NCI-H187 (cell line): ENCODE results near the gene CLSTN1.
"Not testable (repeated sequence)": the region's sequence is repeated elsewhere in the genome, so short reads cannot be mapped to it uniquely, and the experiment has no call there.

Experiments
- DNase-seq, 2 experiments: peaks; one replicate each; lab custom pipeline; 2025; lab: John Stamatoyannopoulos, UW

Gene CLSTN1

DNA sequence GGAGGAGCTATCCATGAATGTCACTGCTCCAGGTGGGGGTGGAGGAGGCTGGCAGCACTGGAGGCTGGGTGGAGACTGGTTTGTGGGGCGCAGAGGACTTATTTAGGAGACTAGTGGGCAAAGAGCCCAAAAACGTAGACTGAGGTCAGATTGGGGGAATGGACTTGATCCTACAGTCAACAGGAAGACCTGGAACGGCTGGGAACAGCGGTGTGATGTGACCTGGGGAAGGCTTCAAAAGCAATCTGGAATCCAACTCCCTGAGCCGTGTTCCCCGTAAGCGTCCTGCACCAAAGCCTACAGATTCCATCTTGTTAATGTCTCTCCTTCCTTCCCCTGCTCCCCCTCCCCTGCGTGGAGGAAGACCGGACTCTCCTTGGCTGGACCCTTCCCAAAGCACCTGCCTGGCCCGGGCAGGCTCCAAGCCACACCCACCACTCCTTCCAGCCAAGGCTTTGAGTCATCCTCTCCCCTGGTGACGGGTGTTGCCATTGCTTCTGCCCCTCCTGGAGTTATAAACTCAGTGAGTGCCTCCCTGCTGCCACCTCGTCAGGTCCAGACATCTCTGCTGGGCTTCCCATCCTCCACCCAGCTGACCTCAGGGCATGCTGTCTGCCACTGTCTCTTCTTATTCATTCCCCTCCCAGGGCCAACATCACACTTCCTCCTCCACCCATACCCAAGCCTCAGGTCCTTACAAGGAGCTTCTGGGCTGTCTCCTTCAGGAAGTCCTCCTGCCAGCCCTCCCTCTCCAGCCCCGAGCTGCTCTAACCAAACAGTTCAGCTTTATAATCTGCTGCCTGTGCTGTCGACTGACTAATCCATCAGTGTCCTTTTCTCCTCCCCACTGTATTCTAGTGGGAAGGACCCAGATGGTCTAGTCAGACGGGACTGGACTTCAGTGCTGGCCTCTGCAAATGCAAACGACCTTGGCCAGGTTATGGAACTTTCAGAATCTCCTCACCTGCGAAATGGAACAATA, 1.6 kb upstream of the CLSTN1 start:
- peak in 1 of 2 experiments; percentile 19 for DNase-seq

DNA sequence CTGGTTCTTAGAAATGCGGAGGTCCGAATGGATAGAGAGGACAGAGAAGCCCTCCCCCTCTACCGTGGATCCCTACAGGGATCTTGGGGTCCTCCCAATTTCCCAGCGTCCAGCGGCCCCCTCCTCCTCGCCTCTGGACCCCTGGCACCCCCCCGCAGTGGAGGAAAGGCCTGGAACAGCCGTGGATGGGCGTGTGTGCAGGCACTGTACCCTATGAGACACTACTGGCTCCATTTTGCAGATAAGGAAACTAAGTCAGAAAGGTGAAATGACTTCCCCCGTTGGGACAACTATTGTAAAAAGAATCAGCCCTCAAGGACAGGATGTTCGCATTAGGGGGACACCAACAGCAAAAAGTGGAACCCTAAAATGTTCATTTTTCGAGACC, 931 bp upstream of the CLSTN1 start:
- DNase-seq, result no peak

DNA sequence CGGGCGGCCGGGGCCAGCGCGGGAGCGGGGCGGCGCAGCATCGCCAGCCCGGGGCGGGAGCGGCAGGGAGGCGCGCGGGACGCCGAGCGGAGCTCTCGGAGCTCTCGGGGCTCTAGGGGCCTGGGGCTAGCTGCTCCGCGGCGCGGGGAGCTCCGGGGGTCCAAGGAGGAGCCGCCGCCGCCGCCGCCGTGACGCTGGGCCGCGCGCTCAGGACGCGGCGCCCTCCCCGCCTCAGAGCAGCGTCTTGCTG, 147 bp downstream of the CLSTN1 start:
- no peak for DNase-seq

DNA sequence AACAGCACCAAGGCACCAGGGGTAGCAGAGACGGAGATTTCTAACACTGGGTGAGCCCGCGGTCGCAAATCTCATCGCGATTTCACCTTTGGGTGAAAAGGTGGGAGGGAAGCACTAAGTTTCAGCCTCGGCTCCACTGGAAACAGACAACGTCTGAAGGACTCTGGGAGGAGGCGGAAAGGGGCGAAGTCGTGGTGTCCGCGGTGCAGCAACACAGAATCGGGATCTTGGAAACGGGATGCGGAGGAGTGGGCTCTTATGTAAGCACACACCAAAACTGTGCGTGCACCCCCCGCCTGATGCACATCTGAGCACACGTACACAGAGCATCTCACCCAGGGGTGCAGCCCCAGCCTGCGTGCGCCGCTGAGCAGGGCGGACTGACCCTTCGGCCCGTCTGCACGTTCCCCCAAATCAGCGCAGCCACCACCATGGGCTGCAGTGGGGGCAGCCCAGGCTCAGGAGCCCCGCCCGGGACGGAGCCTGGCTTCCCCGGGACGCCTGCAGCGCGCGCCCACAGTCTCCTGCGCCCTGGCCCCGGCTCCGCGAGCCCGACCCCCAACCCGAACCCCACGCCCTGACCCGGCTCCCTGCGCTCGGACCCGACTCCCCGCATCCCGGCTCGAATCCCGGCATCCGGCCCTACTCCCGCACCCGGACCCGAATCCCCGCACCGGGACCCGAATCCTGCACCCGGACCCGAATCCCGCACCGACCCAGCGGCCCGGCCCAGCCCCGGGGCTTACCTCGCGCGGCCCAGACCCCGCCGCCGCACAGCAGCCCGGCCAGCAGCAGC, 670 bp downstream of the CLSTN1 start:
- DNase-seq, result no peak

DNA sequence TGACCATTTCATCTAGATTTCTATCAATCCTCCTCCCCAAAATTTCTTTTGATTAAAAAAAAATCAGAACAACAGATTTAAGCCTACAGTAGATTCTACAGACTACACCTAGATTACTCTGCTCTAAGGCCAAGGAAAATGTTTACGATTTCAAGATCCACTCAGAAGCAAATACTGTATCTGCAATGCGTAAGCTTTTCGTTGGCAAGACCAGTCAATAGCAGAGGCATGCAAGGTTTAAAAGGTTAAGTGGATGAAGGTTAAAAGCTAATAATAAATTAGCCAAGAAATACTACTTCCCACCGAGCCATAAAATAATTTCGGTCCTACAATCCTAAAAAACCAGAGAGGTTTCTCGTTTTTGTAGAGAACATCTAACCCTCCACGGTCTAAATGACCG, 1.3 kb downstream of the CLSTN1 start:
- no peak for DNase-seq

DNA sequence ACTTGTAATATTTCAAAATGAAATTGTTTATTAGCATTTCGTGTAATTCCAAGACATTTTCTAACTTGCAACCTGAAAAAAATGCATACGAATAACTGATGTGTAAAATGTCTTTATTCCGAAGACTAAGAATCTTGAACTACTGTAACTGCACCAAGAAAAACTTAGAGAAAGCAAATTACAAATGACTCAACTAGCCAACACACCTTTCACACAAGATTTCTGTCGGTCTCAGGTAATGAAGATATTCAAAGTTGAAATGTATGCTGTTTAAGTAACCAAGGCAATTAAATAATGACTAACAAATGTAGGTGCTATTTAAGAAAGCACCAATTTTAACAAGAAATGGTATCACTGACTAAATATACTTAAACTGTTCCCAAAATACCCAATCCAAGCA, 2.1 kb downstream of the CLSTN1 start:
- no peak for DNase-seq

DNA sequence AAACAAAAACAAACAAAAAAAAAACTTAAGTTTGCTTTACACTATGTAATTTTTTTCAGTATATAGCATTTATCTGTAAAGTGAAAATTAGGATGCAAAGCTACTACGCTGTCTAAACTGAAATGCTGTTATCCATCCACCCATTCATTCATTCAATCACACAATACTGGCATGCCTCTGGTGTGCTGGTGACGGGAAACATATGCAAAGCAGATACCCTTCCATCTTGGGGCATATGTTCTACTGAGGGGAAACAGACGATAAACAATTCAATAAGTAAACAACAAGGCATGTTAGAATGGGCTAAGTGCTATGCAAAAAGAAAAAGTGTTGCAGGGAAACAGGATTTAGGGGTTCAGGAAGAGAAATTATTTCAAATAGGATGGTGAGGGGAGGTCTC, 3.2 kb downstream of the CLSTN1 start:
- no peak for DNase-seq

DNA sequence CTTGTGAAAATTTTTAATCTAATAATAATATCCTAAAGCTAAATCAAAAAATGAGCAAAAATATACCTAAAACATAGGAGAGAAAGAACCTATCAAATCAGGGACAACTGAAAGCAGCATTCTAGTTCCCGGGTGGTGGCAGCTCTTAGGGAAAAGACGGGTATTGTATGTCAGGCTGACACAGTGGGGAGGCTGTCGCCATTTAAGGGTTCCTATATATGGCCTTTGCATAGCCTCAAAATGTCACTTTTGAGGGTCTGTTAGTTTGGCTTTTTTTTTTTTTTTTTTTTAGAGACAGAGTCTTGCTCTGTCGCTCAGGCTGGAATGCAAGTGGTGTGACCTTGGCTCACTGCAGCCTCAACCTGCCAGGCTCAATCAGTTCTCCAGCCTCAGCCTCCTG, 6.0 kb downstream of the CLSTN1 start:
- no peak for DNase-seq

DNA sequence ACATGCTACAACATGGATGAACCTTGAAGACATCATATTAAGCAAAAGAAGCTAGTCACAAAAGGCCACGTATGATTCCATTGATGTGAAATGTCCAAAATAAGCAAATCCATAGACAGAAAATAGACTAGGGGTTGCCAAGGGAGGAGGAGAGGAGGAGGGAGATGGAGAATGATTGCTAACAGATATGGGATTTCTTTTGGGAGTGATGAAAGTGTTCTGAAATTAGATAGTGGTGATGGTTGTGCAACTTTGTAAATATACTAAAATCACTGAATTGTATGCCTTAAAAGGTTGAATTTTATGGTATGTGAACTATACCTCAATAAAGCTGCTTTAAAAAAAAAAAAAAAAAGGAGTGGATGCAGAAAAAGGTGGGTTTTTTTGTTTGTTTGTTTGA, 7.6 kb downstream of the CLSTN1 start:
- no peak for DNase-seq

DNA sequence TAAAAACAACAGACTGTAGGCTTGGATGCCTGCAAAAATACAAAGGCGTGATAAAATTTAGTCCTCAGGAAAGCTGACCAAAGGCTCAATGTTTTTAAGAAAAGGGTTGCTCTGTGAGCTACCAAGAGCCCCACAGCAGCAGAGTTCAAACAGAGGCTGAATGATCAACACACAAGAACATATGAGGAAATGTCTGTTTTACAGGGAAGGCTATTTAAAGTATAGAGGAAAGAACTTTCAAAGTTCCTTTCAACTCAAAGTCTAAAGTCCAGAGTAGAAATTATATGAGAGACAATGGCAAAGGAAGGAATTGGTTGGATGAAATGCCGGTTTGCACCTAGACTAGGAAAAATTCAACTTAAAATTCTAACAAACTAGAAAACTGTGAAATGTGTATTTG, 8.6 kb downstream of the CLSTN1 start:
- no peak for DNase-seq

DNA sequence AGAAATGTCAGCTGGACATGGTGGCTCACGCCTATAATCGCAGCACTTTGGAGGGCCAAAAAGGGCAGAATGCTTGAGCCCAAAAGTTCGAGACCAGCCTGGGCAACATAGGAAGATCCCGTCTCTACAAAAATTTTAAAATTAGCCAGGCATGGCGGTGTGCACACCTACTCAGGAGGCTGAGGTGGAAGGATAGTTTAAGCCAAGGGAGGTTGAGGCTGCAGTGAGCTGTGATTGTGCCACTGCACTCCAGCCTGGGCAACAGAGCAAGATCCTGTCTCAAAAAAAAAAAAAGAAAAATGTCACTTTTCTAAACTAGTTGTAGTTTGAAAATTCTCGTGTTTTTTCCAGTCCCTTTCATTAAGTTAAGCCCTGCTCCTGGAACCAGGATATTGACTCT, 9.1 kb downstream of the CLSTN1 start:
- DNase-seq, result no peak

DNA sequence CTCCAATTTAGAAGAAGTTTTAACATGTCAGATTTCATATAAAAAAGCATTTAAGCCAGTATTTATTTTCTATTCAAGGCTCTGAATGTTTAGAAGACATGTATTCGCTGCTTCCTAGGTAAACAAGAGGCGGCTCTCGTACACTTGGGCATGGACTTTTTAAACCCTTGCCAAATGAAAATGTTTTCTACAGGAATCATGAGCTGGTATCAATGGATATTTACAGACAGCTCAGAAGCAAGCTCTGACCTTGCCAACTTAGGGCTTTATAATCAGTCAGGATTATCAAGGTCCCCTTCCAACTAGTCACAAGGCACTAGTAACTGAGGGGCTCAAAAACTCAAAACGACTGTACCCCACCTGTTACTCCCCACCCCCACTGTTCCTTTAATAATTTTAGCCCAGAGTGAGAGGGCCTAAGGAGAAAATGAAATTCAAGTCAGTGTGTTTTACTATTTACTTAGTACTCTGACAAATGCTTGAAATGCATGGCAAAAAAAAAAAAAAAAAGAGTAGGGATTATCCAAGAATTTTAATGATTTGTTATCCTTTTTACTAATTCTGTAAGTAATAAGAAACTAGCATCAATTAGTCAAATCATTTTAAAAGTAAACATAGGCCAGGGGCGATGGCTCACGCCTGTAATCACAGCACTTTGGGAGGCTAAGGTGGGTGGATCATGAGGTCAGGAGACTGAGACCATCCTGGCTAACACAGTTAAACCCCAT, 12.4 kb downstream of the CLSTN1 start:
- DNase-seq, result no peak

DNA sequence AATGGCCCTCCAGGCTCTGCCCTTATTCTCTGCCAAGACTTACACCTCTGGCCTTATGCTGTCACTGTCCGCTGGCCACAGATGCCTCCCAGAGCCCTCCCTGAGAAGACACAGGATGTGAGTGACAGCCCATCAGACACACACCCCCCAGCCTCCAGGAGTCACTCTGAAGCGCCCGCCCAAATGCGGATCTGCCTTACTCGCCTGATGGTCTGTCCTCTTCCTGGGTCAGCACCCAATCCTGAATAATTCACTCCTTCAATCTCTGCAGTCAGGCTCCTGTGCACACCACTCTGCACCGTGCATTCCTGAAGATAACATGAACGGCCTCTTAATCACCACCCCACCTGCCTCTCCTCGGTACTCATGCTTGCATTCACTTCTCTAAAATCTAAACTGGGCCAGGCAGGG, 14.7 kb downstream of the CLSTN1 start:
- DNase-seq, result no peak

DNA sequence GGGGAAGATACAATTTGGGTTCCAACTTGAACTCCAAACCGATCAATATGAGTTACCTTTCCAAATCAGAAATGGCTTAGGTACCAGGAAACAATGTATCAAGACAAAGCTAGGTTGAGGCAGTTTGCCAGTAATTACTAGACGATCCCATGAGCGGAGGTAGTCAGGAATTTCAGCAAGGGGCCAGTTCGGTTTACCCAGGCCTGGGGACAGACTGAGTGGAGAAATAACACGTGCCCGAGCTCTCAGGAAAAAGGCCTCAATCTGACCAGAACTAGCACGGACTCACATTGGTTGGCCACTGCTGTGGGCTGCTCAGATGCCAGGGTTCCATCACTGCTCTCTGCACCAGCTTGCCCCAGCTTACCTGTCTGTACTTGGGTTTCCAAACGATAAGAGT, 15.3 kb downstream of the CLSTN1 start:
- no peak for DNase-seq

DNA sequence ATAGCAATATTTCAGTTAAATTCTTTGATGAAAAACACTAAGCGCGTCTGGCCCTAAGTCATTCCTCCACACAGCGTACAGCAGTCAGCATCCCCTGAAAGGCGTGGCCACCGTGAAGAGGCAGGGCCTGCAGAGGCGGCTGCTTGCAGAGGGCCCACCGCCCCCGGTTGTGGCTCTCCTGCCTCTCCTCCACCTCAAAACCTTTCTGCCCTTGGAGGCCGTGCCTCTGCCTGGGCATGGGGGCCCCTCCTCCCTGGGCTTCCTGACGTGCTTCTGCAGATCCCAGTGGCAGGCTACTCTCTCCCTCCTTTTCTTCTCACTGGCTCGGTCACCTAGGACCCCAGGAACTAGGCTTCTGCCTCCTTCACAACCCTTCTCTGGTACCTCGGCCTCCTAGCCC, 16.2 kb downstream of the CLSTN1 start:
- no peak for DNase-seq

DNA sequence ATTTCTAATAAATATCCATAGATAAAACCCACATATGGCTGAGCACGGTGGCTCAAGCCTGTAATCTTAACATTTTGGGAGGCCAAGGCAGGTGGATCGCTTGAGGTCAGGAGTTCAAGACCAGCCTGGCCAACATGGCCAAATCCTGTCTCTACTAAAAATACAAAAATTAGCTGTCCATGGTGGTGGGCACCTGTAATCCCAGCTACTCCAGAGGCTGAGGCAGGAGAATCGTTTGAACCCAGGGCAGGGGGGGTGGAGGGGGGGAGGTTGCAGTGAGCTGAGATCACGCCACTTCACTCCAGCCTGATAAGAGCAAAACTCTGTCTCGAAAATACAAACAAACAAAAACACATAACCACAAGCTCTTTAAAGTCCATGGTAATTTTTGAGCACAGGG, 17.8 kb downstream of the CLSTN1 start:
- not testable (repeated sequence) for DNase-seq

DNA sequence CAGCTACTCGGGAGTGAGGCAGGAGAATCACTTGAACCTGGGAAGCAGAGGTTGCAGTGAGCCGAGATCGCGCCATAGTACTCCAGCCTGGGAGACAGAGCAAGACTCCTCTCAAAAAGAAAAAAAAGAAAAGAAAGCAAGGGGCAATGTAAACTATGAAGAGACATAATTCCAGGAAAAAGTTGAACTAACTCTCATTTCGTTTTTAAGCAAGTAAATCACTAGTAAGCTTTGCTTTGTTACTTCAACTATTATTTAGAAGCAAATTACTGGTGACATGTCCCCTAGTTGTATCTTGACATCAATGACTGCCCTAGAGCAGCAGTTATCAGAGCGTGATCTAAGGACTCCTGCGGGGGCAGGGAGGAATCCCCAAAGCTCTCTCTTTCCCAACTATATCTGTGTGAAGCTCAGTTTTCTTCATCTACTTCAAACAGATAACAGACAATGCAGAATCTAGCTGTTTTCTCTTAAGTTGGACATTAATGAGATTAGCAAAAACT, 18.7 kb downstream of the CLSTN1 start:
- DNase-seq, result no peak

DNA sequence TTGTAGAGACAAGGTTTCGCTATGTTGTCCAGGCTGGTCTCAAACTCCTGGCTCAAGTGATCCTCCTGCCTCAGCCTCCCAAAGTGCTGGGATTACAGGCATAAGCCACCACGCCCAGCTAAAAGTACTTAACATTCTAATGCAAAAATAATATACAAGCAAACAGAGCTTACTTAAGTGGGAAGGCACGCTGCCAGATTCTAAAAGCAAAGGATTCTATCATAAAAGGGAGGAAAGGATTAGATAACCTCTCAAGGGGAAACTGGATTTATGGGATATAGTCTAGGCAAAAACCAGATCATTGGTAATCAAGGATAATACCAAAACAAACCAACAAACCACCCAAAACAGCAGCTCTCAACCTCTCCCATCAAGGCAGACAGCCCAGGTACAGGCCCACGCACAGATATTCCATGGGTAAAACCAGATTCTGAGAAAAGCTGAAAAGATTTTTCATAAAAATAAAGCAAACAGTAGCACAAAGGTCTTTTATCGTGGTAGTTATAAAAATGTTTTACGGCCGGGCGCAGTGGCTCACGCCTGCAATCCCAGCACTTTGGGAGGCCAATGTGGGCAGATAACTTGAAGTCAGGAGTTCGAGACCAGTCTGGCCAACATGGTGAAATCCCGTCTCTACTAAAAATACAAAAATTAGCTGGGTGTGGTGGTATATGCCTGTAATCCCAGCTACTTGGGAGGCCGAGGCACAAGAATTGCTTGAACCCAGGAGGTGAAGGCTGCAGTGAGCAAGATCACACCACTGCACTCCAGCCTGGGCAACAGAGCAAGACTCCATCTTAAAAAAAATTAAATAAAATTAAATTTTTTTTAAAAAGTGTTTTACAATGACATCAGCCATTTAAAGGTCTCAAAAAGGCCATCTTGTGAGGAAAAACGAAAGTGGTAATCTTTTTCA, 20.5 kb downstream of the CLSTN1 start:
- DNase-seq, result not testable (repeated sequence)

DNA sequence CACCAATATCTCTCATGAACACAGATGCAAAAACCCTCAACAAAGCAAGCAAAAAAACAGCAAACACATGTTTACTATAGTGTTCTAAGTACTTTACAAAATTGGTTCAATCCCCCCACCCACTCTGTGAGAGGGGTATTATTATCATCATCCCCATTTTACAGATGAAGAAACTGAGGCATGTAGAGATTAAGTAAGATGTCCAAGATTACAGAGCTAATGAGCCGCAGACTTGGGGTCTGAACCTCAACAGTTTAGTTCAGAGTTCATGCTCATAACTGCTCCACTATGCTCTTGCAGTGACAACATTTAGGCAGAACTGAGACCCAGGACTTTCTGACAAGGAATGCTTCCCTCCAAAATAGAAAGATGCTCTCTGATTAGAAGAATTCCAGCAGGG, 21.9 kb downstream of the CLSTN1 start:
- DNase-seq, result no peak

DNA sequence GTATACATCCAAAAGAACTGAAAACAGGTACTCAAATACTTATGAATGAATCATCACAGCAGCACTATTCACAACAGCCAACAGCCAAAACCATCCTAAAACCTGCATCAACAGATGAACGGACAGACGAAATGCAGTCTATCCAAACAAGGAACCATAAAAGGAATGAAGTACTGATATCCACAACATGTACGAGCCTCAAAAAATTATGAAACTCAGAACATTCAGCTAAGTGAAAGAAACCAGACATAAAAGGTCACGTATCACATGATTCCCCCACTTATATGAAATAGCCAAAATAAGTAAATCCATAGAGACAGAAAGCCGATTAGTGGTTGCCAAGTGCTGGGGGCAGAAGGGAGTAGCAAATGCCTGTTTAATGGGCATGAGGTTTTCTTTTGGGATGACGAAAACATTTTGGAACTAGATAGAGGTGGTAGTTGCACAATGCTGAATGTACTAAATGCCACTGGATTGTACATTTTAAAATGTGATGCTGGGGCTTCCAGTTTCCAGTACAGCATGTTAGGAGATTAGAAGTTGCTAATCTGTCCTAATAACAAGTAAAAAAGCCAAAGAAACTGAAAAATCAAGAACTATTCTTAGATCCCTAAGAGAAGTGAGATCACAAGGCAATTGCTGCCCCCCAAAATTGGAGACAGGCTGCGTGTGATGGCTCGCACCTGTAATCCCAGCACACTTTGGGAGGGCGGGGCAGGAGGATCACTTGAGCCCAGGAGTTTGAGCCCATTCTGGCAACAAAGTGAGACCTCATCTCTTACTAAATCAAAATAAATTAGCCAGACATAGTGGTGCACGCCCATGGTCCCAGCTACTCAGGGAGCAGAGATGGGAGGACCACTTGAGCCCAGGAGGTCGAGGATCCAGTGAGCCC, 25.3 kb downstream of the CLSTN1 start:
- no peak for DNase-seq
